OCI-M2 (cell line): ENCODE results near the gene DNM3.

Experiments
- DNase-seq: peaks from one replicate; lab custom pipeline; 2025; ENCODE audit not compliant: unreplicated experiment; lab: John Stamatoyannopoulos, UW

Gene DNM3

DNA sequence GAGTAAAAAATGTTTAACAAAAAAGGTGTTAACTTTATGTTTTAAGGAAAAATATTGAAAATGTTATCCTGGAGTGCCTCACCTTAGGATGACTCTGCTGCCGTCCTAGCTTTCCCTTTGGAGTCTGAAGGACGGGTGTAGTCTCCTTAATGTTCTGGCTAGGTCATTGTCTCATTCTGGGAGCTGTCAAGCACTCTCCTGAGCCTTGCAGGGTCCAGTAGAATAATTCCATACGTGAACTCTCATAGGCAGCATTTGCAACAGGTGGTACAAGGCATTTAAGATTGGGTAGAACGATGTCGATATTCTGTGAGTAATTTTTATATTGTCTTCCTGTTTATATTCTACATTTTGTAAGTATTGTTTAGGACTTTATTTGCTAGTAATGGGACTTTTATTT lies 295.6 kb downstream of the DNM3 start:
- no peak for DNase-seq

DNA sequence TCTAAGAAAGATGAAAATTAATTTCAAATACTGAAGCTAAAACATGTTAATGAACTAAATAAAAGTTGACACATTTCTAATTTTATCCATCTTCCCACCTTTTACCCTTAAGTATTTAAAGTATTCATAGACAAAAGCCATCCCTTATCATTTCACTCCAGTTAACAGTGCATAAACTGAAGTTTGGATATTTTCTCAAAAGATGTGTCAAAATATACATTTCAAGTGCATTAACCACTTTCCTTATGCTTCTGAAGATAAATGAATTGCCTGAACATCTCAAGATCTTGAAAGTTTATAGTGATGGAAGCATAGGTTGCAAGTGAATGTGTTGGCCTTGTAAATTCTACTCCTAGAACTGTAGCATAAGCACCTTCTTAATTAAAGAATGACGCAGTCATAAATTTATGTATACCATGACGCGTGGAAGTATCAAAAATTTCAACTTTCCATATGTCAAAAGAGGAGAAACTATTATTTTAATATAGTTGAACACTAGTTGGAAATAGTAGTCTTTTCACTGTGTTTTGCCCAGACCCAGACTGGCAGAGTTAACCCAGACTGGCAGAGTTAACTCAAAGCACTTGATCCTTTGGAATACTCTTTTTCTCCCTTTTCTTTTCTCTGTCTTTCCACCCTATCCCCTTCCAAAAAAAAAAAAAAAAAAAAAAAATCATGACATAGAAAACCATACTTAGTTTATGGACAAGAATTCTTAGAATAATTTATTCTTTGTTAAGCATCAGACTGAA lies 296.6 kb downstream of the DNM3 start:
- DNase-seq: no peak

DNA sequence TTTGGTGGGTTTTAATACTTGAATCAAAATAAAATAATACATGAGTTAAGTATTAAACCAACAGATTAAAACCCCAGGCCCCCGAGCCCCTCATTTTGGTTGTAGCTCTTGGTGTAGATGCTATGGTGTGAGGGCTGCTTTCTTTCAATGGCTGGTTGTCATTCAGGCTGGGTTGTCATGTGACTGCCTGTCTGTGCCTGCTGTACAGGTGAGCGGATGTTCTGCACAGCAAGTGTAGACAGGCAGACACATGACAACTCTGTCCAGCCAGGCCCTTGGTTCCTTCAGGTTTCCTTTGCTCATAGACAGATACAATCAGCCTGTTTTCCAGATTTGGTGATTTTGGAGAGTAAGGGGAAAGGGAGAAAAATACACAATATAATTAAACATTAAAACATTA lies 297.3 kb downstream of the DNM3 start:
- no peak for DNase-seq

DNA sequence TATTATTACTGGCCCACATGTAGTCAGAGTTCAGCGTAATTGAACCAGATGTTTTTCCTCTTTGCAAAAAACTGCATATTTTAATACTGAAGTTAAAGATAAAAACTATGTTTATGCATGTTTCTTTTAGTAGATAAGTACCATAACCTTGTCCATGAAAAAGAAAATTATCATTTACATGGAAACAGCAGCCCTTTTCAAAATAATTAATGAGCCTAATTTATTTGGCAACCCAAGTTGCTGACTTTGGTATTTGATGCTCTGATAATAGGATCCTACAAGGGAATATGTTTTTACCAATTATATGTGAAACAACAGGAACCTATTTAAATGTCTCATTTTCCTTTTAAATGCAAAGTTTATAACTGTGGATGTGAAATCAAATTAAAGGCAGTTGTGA lies 297.9 kb downstream of the DNM3 start:
- no peak for DNase-seq

DNA sequence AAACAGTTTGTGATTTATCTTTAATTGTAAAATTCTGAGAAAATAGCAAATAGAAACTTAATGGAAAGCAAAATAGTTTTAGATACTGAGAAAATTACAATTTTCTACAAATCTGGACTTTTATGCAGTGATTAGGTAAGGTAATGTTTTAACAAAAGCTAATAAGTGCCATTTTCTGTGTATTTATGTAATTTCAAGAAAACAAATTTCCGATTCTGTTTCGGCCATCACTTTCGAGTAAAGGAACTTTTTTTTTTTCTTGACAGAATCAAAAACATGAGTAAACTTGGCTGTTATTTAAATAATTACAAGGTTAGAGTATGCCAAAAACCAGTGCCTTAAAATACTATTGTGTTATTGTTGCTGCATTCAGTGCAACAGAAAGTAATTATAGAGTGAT lies 298.8 kb downstream of the DNM3 start:
- no peak for DNase-seq

DNA sequence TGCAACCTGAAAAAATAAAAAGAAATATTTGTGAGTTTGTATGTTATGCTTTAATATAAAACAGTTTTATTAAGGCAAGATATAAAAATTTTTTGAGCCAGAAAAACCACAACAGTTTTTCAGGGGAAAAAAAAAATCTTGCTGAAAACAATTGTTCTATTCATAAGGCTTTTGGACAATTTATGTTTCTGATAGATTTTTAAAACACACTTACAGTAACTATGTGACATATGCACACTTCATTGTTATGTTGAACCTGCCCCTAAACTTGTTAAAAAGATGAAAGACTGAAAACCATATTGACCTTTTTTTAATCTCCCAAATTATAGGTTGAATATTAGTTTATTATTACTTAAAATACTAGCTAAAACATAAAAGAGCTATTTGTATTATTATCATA lies 299.3 kb downstream of the DNM3 start:
- no peak for DNase-seq

DNA sequence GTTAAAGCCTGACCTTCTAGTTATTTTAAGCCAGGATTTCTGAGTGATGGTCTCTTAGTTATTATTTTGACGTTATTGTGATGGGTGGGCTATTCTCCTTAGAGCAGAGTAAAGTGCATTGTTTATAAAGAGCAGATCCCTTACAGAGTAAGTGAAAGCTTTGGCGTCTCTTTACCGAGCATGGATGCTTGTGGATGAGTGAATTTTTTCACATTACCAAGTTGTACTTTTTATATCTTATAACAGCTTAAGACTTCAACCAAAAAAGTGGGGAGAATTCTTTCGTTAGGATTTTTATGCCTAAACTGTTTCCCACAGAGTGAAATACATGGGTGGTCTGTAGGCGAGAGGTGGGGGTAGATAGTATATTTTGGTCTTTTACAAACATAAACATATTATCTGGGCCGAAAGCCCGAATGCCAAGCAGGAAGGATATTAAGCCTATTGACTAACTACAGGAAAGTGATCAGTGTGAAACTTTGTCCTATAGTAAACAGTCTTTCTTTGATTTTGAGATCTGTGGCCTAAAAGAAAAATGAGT lies 300.1 kb downstream of the DNM3 start:
- no peak for DNase-seq

DNA sequence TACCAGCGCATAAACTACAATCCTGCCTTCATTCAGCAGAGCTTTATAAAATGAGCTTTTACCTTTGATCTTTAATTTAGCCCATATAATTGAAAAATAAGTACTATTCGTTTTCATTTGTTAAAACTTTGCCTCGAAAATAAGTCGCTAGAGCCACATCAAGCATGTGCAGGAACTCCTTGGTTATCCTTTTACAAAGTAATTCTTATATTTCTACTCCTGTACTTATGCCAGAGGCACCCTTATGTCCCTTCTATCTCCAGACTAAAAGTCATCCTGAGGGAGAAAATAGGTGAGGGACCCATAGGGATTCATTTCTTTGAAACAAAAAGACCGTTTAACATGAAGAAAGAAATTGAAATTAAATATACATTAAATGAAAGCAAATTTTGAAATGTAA lies 301.0 kb downstream of the DNM3 start:
- DNase-seq: no peak

DNA sequence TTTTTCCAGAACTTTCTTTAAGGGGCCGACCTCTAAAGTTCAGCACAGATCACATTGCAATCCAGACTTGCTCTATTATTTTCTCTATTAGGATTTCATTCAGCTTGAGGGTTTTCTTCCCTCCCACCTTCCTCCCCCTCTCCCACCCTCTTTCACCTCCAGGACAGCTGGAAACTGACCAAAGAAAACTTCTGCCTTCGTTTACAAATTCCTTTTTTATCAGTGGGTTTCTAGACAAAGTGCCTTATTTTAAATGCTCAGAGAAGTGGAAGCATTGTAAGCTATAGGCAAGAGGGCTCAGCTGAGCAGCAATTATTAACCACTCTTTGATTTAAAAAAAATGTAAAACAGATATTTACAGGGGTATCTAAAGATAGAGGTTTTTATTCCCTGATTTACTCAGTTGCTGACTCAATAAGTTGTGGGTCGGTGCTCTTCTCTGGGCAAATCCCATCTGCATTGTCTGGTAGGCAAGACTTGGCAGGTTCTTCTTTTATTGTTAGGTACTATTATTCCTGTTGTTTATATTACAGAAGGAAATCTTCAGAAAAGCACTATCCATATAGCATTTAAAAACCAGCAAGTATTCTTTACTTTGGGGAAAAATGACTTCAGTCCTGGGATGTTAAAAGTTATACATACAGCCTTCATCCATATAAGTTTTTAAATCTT lies 302.2 kb downstream of the DNM3 start:
- no peak for DNase-seq

DNA sequence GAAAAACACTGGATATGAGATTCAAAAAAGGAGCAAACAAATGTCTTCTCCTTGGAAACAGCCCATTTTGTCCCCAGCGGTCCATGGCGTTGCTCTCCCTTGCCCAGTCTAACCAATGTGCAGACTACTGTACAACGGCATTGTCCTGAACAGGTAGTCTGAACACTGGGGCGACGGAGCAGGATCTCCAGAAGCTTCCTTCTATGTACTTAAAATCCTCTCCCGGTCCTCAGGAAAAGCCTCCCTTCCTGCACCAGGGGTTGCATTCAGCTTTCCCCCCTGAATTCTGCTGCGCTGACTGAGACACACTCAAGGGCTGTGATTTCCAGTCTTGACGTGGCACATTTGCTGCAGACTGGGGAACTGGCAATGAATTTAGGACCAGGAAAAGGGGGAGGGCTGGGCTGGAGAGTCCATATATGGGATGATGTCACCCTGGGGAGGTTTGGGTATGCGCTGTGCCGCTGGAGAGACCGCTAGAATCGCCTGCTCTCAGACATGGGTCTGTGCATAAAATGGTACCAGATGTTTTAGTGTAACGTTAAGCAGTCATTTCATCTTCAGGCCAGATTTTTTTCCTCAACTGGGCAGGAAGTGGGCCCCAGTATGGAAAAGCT lies 303.3 kb downstream of the DNM3 start:
- no peak for DNase-seq

DNA sequence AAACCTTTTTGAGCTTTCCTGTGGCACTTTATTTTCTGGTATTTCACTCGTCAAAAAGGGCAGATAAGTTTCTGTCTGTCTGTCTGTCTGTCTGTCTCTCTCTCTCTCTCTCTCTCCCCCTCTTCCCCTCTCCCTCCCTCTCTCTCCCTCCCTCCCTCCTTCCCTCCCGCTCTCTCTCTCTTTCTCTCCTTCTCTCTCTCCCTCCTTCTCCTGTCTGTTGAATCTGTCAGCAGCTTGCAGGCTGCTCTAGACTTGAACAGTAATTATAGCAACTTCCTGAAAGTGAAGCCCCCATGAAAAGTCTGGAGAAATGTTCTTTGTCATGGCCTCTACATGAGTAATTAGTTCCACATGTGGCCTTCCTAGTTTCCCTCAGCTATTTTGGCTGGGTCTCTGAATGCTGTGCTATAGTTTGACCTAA lies 303.9 kb downstream of the DNM3 start:
- no peak for DNase-seq

DNA sequence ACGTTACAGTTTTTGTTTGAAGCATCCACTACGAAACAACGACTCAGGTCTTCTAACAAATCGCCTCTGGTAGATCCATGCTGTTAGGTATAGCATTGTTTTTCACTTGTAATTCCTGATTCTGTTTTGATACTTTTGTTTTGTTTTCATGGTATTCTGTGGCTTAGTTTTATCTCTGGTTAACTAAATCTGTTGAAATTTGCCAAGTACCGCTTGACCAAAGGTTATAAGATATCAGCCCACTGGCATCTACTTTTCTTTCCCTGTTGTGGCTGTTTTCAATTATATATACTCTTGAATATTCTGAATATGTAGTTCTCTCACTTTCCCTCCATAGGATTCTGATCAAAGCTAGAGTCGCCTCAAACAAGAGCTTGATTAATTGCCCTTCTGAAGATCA lies 304.4 kb downstream of the DNM3 start:
- DNase-seq: no peak

DNA sequence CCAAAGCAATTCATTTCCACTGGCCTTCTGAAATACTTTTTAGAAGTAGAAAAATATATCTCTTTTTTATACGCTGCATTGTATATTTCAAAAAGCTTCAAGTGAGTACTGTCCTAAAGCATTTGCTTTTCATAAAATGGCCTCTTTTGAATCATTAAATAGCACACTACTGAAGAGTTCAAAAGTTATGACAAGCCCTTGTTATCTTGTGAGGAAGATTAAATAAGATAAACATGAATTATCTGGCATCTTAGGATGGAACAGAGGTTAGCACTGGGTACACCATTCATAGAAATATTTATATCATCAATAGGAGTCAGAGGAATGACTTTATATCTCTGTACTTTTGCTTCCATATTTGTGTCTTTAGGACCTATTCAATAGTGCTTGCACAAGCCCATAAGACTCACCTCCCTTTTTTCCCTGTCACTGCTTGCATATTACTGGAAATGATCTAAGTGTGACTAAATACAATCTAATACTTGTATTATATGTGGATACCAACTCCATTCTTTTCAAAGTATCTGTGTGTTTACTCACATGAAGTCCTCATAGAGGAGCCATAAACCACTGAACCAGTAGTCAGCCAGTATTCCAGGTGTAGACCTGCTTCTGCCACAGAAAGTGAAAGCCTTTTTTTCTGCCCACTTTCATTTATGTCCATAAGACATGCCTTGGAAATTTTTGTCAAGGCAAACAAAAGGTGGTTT lies 305.0 kb downstream of the DNM3 start:
- DNase-seq: no peak

DNA sequence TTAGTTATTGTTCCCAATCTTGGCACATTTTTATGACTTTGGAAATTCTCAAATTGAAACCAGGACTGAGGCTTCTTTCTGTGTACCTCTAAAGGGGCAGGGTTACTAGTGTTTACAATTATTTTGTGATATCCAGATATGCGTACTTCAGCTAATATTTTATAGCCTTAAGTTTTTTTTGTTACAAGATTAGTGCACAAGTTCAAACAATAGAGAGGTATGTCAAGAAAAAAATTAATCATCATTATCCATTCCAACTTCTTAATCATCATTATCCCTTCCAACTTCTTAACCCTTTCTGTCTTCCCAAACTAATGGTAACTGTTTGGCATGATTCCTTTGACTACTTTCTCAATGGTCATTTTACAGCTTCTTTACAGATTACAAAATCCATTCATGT lies 306.2 kb downstream of the DNM3 start:
- DNase-seq: no peak

DNA sequence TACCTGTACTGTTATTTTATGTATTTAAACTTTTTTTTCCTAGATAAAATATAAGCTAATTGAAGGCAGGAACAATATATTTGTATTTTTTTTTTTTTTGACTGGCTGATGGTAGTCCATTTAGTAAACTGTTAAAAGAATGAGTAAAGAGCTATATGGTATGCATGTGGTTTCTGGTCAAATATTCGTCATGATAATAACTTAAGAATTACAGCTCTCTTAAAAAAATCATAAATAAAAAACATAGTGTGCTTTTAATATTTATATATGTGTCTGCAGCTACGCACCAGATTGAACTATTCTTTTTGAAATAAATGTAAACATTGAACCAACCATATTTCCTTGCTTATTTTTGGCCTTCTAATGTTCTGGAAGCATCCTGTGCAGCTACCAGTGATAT lies 306.9 kb downstream of the DNM3 start:
- no peak for DNase-seq

DNA sequence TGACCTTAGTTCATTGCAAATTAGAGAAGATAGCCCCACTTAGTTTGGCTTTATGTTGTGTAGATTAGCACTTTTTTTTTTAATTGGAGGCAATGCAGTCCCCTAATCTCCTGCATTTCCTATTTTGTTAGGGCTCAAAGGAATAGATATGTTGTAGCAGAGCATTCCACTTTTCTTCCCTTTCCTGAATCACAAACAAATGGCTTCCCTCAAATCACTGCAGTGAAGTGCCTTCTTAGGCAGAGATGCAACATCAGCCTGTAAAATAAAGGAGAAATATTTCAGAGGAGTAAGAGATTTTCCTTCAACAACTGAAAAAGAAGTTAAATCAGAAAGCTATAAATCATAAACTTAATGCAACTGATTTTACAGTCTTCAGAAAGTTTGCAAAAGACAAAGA lies 307.4 kb downstream of the DNM3 start:
- no peak for DNase-seq

DNA sequence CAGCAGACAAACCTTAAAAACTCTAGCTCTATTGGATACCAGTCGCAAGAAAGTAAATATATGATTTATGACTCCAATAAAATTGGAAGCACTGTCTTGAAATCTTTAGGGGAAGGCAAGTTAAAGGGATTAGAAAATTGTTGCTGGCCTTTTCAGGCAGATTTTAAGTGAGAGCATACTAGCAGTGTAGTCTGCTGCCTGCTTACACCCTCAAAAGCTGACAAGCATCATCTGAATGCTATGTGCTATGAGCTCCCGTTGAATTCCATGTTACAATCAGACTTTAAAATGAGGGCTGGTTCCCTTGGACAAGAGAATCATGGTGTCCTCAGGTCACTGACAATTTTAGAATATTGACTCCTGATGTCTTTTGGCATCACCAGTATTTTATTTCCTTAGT lies 308.0 kb downstream of the DNM3 start:
- no peak for DNase-seq

DNA sequence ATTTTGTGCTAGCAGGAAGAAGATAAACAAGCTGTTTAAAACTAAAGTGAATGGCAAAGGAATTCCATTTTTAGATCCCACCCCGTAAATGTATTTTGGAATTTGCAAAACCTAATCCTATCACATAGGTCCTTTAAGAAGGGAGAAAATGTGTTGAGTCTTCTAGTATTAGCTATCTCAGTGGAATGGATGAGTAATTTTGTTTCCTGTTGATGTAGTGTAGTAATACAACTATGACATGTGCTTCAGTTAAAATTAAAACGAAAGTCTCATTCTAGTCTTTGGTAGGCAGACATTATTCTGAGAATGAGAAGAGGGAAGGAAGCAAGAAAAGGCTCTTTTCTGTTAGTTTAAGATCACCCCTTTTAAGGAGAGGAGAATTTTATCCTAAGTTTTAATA lies 313.3 kb downstream of the DNM3 start:
- no peak for DNase-seq

DNA sequence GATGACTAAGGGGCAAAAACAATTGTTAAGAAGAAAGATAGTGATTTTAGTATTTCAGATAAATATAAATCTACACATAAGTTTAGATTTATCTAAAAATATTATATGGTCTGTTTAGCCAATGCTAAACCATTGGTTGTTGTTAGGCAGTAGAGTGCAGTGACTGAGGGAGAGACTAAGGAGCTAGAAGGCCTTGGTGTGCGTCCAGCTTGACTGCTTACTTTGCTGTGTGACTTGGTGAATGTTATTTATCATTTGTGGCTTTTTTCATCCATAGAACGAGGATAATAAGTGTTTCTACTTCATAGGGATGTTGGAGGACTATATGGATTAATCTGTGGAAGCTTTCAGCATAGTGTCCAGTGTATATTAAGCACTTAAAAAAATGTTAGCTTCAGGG lies 314.5 kb downstream of the DNM3 start:
- no peak for DNase-seq

DNA sequence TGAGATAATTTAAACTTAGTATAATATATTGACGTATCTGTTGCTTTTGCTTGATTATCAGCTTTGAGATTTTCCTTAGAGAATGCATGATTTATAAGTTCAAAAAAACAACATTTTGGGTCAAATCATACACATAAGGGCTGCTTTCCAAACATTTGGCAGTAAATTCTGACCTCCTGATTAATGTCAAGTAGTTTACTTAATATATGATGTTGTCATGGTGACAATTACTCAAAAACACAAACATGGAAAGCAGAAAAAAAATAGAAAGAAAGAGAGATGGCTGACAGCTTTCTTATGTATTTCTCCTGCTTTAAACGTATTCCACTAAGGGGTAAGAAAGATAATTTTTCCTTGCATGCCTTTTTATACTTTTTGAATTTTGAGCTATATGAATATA lies 320.9 kb downstream of the DNM3 start:
- DNase-seq: no peak

DNA sequence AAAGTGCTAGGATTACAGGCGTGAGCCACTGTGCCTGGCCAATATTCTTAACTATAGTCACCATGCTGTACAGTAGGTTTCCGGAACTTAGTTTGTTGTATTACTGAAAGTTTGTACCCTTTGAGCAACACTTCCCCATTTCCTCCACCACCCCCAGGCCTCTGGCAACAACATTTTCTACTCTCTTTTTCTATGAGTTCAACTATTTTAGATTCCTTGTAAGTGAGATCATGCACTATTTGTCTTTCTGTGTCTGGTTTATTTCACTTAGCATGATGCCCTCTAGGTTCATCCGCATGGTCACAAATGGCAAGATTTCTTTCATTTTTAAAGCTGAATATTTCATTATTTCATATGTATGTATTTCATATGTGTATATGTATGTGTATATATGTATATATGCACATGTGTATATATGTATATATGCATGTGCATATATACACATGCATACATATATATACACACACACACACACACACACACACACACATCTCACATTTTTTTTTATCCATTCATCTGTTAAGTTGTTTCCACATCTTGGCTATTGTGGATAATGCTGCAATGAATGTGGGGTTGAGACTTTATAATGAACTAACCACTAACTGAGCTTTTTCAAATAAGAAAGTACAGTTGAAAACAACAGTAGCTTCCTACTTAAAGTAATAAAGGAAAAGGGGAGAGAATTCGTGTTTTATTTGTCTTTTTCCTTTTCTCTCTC lies 322.4 kb downstream of the DNM3 start:
- DNase-seq: no peak
